ENCODE data around the gene RASGRP4. TPM values are rescaled to one million over a fixed set of nuclear protein-coding genes. Genes with fewer than 3 reads are reported as not detected.

The RASGRP4 gene
- polyA plus RNA-seq, 2 of the 4 experiments (the other 2 are of a cell fraction) = 0.22 to 0.30 TPM

- ChIA-PET CTCF (interaction anchor here (0.8 to 12.4 kb wide), 5 partner anchors 8 to 148 kb away, joined by 4 to 254 read pairs (median 4); partner anchors contain the start of genes FAM98C and PSMD8), POLR2A (no interaction called here)
- no peak for DNase-seq (ENCODE audit: low read depth in 1 of 2, low spot score in 1 of 2)
- Histone ChIP-seq H3K27ac (peak overlapping the region; percentile 26 to 74; a peak in 5 of 6 replicates), H3K4me2 (peak overlapping the region; percentile 62), H3K4me1 (peaks cover 42% of the 10 kb centered on the region), H3K9me3 (no peaks in the 10 kb centered on the region), H3K4me3 (no peak overlapping the region)
- FAIRE-seq = no peak
- ATAC-seq = no peak
- WGBS (ENCODE audit: missing lambda C conversion rate) = 80% methylated on average over 8 of the region's 8 CpGs
- no peak for TF ChIP-seq JUN (IDR thresholded peaks at IDR 0.05)
- TF ChIP-seq RCOR1 (IDR thresholded peaks at IDR 0.05; ENCODE audit: low read depth, low read length) = no peak
- TF ChIP-seq CBX2 (IDR thresholded peaks at IDR 0.05; ENCODE audit: borderline replicate concordance, low read depth) = no peak
- TF ChIP-seq TP53 (CRISPR knock-in tag; IDR thresholded peaks at IDR 0.05) = no peak
- TF ChIP-seq REST (IDR thresholded peaks at IDR 0.05) = no peak
- no peak for TF ChIP-seq FOXS1 (CRISPR knock-in tag; IDR thresholded peaks at IDR 0.05)
- no peak for TF ChIP-seq HOXA7 (CRISPR knock-in tag; IDR thresholded peaks at IDR 0.05)
- TF ChIP-seq ATOH8 (CRISPR knock-in tag; IDR thresholded peaks at IDR 0.05; ENCODE audit: low read depth) = no peak
- TF ChIP-seq PHF8 (IDR thresholded peaks at IDR 0.05; ENCODE audit: borderline replicate concordance, low read depth) = no peak
- TF ChIP-seq RNF2 (IDR thresholded peaks at IDR 0.05; ENCODE audit: borderline replicate concordance, low read depth) = no peak
Measured at GRCh38 chr19:38391911-38392464, 34.0 kb downstream of the RASGRP4 start.

GRCh38 chr19:38389957-38390924 is 35.8 kb downstream of the RASGRP4 start:
- TF ChIP-seq ZC3H11A (IDR thresholded peaks at IDR 0.05) (no peak), EHF (CRISPR knock-in tag; IDR thresholded peaks at IDR 0.05) (no peak), MAZ (IDR thresholded peaks at IDR 0.05; ENCODE audit: borderline replicate concordance, low read depth, low read length) (no peak), ELK1 (IDR thresholded peaks at IDR 0.05; ENCODE audit: low read depth, low read length) (no peak), EP300 (IDR thresholded peaks at IDR 0.05) (no peak)
- FAIRE-seq = no peak
- H3K9me3 ChIP-seq = no peaks in the 10 kb centered on the region
- H3K4me2 ChIP-seq = peak overlapping the region; percentile 86
- H3K4me3 ChIP-seq = peak overlapping the region; percentile 61; the same call in 1 of the 3 replicates
- no peak for ATAC-seq
- peaks cover 42% of the 10 kb centered on the region for H3K4me1 ChIP-seq
- H3K27ac ChIP-seq = peak overlapping the region in 1 of 2 experiments; percentile 90; a peak in 3 of 6 replicates
- ChIA-PET CTCF (interaction anchor here (0.7 to 12.4 kb wide), 11 partner anchors 11 to 540 kb away, joined by 3 to 254 read pairs (median 5); partner anchors contain the start of genes CATSPERG, FAM98C, MRPS12 and PSMD8), POLR2A (interaction anchor here (0.6 to 3.4 kb wide), 4 partner anchors 9 to 141 kb away, joined by 4 to 89 read pairs (median 6); partner anchors contain the start of genes FAM98C and PSMD8)
- no peak for DNase-seq (ENCODE audit: low read depth in 1 of 2, low spot score in 1 of 2)
- 81% methylated on average over 9 of the region's 22 CpGs for WGBS (ENCODE audit: missing lambda C conversion rate)

Data from A549 (cell line).